IMR-90 (cell line): ENCODE data around the gene RPS24. TPM values are rescaled to one million over a fixed set of nuclear protein-coding genes. Genes with fewer than 3 reads are reported as not detected.

ENCODE experiments used
- ATAC-seq: fragments of 200-7000 bp; cut with Tn5 transposase; 2 replicates; pipeline ENCODE4 v1.9.1; 2020; ENCODE audit warnings: low read depth, mild to moderate bottlenecking, moderate library complexity
- BruUV-seq: library from RNA; stranded (reverse); fragments of 400-500 nt; replicated peaks from 2 replicates; lab custom pipeline; 2021; lab: Mats Ljungman, UMichigan
- CTCF ChIA-PET: fragments of 300-600 bp; formaldehyde crosslinking; extraction: SDS; loops from one replicate; lab custom pipeline; 2021; ENCODE audit warnings: antibody characterized with exemption; lab: Yijun Ruan, JAX
- POLR2A ChIA-PET: fragments of 300-600 bp; sonication (Branson Sonifier 250); formaldehyde crosslinking; loops from one replicate; lab custom pipeline; 2022; ENCODE audit warnings: antibody characterized with exemption; ENCODE audit not compliant: unreplicated experiment; lab: Charles Lee
- DNase-seq: peaks from one replicate; pipeline ENCODE4 v3.0.0; 2013
- H2AFZ ChIP-seq: replicated peaks from 2 replicates; pipeline ENCODE3; 2013; ENCODE audit warnings: low read length, mild to moderate bottlenecking; ENCODE audit not compliant: poor library complexity
- H2AK5ac ChIP-seq: 2 replicates; pipeline ENCODE4 v1.6.1; 2013; ENCODE audit warnings: low read depth, low read length, inconsistent platforms
- H2AK9ac ChIP-seq: replicated peaks from 2 replicates; pipeline ENCODE3; 2013; ENCODE audit warnings: mild to moderate bottlenecking, low read depth, low read length, moderate library complexity; ENCODE audit not compliant: poor library complexity
- H2BK120ac ChIP-seq: 2 replicates; pipeline ENCODE4 v1.6.1; 2013; ENCODE audit warnings: low read depth, low read length, inconsistent platforms
- H2BK15ac ChIP-seq: 3 replicates; pipeline ENCODE4 v1.6.1; 2013; ENCODE audit warnings: low read depth, low read length, inconsistent platforms
- H2BK20ac ChIP-seq: 2 replicates; pipeline ENCODE4 v1.6.1; 2013; ENCODE audit warnings: low read depth, mild to moderate bottlenecking, inconsistent platforms, low read length, moderate library complexity
- H2BK5ac ChIP-seq: 2 replicates; pipeline ENCODE4 v1.6.1; 2013; ENCODE audit warnings: mild to moderate bottlenecking, low read depth, low read length, inconsistent platforms; ENCODE audit not compliant: poor library complexity, severe bottlenecking
- H3K14ac ChIP-seq: replicated peaks from 2 replicates; pipeline ENCODE4 v1.6.1; 2013; ENCODE audit warnings: low read depth, low read length, inconsistent platforms
- H3K18ac ChIP-seq: 2 replicates; pipeline ENCODE4 v1.6.1; 2013; ENCODE audit warnings: low read depth, low read length, control low read depth
- H3K23ac ChIP-seq: 2 replicates; pipeline ENCODE4 v1.6.1; 2013; ENCODE audit warnings: low read depth, low read length, inconsistent platforms
- H3K27ac ChIP-seq: 2 replicates; pipeline ENCODE4 v1.5.1; 2013; ENCODE audit warnings: mild to moderate bottlenecking, control low read depth, low read length; ENCODE audit not compliant: insufficient read depth
- H3K27me3 ChIP-seq: 2 replicates; pipeline ENCODE4 v1.6.1; 2013; ENCODE audit warnings: low read length; ENCODE audit not compliant: control insufficient read depth, insufficient read depth
- H3K36me3 ChIP-seq: 2 replicates; pipeline ENCODE4 v1.6.1; 2013; ENCODE audit warnings: low read length, mixed read lengths; ENCODE audit not compliant: control insufficient read depth, insufficient read depth
- H3K4ac ChIP-seq: 2 replicates; pipeline ENCODE4 v1.6.1; 2013; ENCODE audit warnings: low read depth, low read length, inconsistent platforms
- H3K4me1 ChIP-seq: 2 replicates; pipeline ENCODE4 v1.6.1; 2013; ENCODE audit warnings: low read length, mixed read lengths; ENCODE audit not compliant: control insufficient read depth, insufficient read depth
- H3K4me2 ChIP-seq: 2 replicates; pipeline ENCODE4 v1.6.1; 2013; ENCODE audit warnings: low read depth, mild to moderate bottlenecking, control low read depth, low read length, moderate library complexity
- H3K4me3 ChIP-seq: 2 replicates; pipeline ENCODE4 v1.5.1; 2013; ENCODE audit warnings: low read depth, mild to moderate bottlenecking, control low read depth, low read length, moderate library complexity; ENCODE audit not compliant: insufficient read depth
- H3K56ac ChIP-seq: 2 replicates; pipeline ENCODE4 v1.6.1; 2013; ENCODE audit warnings: low read length, inconsistent platforms; ENCODE audit not compliant: insufficient read depth; ENCODE audit errors: extremely low read depth
- H3K79me1 ChIP-seq, 2 experiments: 2 replicates each; pipeline ENCODE4 v1.6.1; 2013; ENCODE audit warnings: low read length in 2 of 2, inconsistent platforms in 1 of 2, low read depth in 1 of 2
- H3K9ac ChIP-seq: 2 replicates; pipeline ENCODE4 v1.6.1; 2013; ENCODE audit warnings: low read depth, low read length, control low read depth
- H3K9me1 ChIP-seq: 2 replicates; pipeline ENCODE4 v1.6.1; 2013; ENCODE audit warnings: low read length, inconsistent platforms; ENCODE audit not compliant: insufficient read depth
- H3K9me3 ChIP-seq: 2 replicates; pipeline ENCODE4 v1.6.1; 2013; ENCODE audit warnings: low read length; ENCODE audit not compliant: control insufficient read depth, insufficient read depth
- H4K20me1 ChIP-seq: 2 replicates; pipeline ENCODE4 v1.6.1; 2013; ENCODE audit warnings: low read length, inconsistent platforms; ENCODE audit not compliant: insufficient read depth
- H4K5ac ChIP-seq: 2 replicates; pipeline ENCODE4 v1.6.1; 2013; ENCODE audit warnings: mild to moderate bottlenecking, low read depth, low read length, control low read depth
- H4K8ac ChIP-seq, 2 experiments: 2 replicates each; pipeline ENCODE4 v1.6.1; 2013; ENCODE audit warnings: low read depth in 2 of 2, low read length in 2 of 2, control low read depth in 1 of 2, inconsistent platforms in 1 of 2
- H4K91ac ChIP-seq: 2 replicates; pipeline ENCODE4 v1.6.1; 2013; ENCODE audit warnings: low read depth, low read length, inconsistent platforms; ENCODE audit not compliant: insufficient read depth
- CEBPB ChIP-seq: IDR thresholded peaks from 2 replicates; pipeline ENCODE4 v1.6.1; 2012; ENCODE audit warnings: low read depth, low read length, improper control_type of control experiment
- CHD1 ChIP-seq: IDR thresholded peaks from 2 replicates; pipeline ENCODE4 v1.6.1; 2012; ENCODE audit warnings: low read depth, low read length, improper control_type of control experiment
- CTCF ChIP-seq: conservative IDR thresholded peaks from 2 replicates; pipeline ENCODE4 v1.5.1; 2012; ENCODE audit warnings: mild to moderate bottlenecking, low read depth, low read length, improper control_type of control experiment
- ELK1 ChIP-seq: fragments of 150-350 bp; IDR thresholded peaks from 2 replicates; pipeline ENCODE4 v1.6.1; 2016; ENCODE audit warnings: low read depth, mild to moderate bottlenecking, low read length, moderate library complexity, borderline replicate concordance
- FOS ChIP-seq: fragments of 150-350 bp; IDR thresholded peaks from 2 replicates; pipeline ENCODE4 v1.6.1; 2016; ENCODE audit warnings: low read depth, low read length
- MAFK ChIP-seq: IDR thresholded peaks from 2 replicates; pipeline ENCODE4 v1.6.1; 2012; ENCODE audit warnings: low read depth, low read length, improper control_type of control experiment
- MAZ ChIP-seq: IDR thresholded peaks from 2 replicates; pipeline ENCODE4 v1.6.1; 2012; ENCODE audit warnings: low read depth, mild to moderate bottlenecking, low read length, improper control_type of control experiment, moderate library complexity, borderline replicate concordance
- MXI1 ChIP-seq: IDR thresholded peaks from 2 replicates; pipeline ENCODE4 v1.6.1; 2012; ENCODE audit warnings: low read depth, mild to moderate bottlenecking, low read length, moderate library complexity, borderline replicate concordance
- NFE2L2 ChIP-seq: fragments of 150-350 bp; IDR thresholded peaks from 2 replicates; pipeline ENCODE4 v1.6.1; 2016; ENCODE audit warnings: low read depth, mild to moderate bottlenecking, low read length
- POLR2A ChIP-seq: IDR thresholded peaks from 2 replicates; pipeline ENCODE4 v1.6.1; 2012; ENCODE audit warnings: mild to moderate bottlenecking, low read depth, low read length
- RAD21 ChIP-seq: IDR thresholded peaks from 2 replicates; pipeline ENCODE4 v1.6.1; 2012; ENCODE audit warnings: low read length, improper control_type of control experiment
- RCOR1 ChIP-seq: IDR thresholded peaks from 2 replicates; pipeline ENCODE4 v1.6.1; 2012; ENCODE audit warnings: mild to moderate bottlenecking, low read length, improper control_type of control experiment; ENCODE audit not compliant: insufficient replicate concordance
- RFX5 ChIP-seq: IDR thresholded peaks from 2 replicates; pipeline ENCODE4 v1.8.0; 2012; ENCODE audit warnings: low read depth, mild to moderate bottlenecking, low read length, moderate library complexity
- SMC3 ChIP-seq: fragments of 150-350 bp; IDR thresholded peaks from 2 replicates; pipeline ENCODE4 v1.6.1; 2016; ENCODE audit warnings: low read depth, mild to moderate bottlenecking, antibody characterized with exemption, low read length, moderate library complexity
- USF2 ChIP-seq: fragments of 150-350 bp; IDR thresholded peaks from 2 replicates; pipeline ENCODE4 v1.6.1; 2017; ENCODE audit warnings: mild to moderate bottlenecking, antibody characterized with exemption, low read length, low read depth
- WGBS, 2 experiments: methylation state at CpG; one replicate each; pipeline versions ENCODE4 v1.1.5 to v1.1.7; 2013; ENCODE audit warnings: missing lambda C conversion rate in 2 of 2; ENCODE audit not compliant: insufficient read length in 1 of 2; ENCODE audit errors: extremely low coverage in 2 of 2; 5-methylcytosine and 5-hydroxymethylcytosine counted together
- dilution Hi-C: fragments of 300-500 bp; cut with HindIII; formaldehyde crosslinking; loops from one replicate; pipeline ENCODE4 v1.14.3; 2018; ENCODE audit warnings: low sequenced_read_pairs; ENCODE audit not compliant: unreplicated experiment
- in situ Hi-C: fragments of 300-500 bp; cut with MboI; formaldehyde crosslinking; loops from 3 replicates; pipeline ENCODE4 v1.14.3; 2019; ENCODE audit warnings: low sequenced_read_pairs, inconsistent platforms, mixed read lengths
- intact Hi-C: fragments of 100-400 bp; cut with micrococcal nuclease; formaldehyde crosslinking; loops from 2 replicates; pipeline ENCODE4 v1.10.0; 2022
- polyA plus RNA-seq, 3 experiments: library from polyadenylated mRNA; depleted of rRNA; stranded (reverse); fragments of >200 nt; gene quantifications; 2 replicates each; pipeline ENCODE4 v1.2.3, GENCODE V29; 2012; ENCODE audit warnings: low replicate concordance in 1 of 3
- total RNA-seq: library from RNA; depleted of rRNA; stranded (reverse); fragments of >200 nt; gene quantifications from 2 replicates; pipeline ENCODE4 v1.2.3, GENCODE V29; 2012

Gene RPS24
- total and polyA plus RNA-seq, 2 of the 4 experiments (the other 2 are of a cell fraction): 1,664 to 4,721 TPM

DNA sequence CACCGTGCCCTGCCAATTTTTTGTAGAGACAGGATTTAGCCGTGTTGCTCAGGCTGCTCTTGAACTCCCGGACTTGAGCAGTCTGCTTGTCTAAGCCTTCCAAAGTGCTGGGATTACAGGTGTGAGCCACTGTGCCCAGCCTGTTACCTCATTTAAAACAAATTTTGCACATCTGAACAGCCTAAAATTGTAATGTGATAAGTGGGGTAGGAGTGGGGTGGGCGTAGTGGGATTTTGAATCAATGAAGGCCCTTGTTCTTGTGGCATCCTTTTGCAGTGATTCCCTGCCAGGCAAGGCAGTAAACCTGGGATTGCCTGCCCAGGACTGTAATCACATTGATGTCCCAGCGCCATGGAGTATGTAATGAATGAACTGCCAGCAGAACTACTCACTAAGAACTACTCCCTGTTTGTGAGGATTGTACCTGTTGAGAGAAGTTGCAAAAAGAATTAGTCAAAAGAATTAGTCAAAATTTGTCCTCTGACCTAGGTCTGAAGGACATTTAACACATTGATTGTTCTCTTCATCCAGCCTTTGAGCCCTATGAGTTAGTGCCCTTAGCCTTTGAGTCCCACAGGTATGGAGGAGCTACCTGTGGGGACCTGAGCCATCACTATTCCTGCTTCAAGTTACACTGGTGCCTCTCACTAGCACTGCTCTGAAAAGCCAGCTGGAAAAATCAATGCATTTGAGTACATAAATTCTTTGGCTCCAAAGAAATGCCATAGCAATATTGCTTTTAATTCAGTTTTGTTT is 5.3 kb downstream of the RPS24 start:
- peaks cover 6% of the 10 kb centered on the region for H3K4me1 ChIP-seq
- H3K4me2 ChIP-seq: no peak overlapping the region
- no peak for TF ChIP-seq RFX5
- TF ChIP-seq MXI1: no peak
- no peak for TF ChIP-seq MAZ
- TF ChIP-seq RAD21: no peak
- no peak for TF ChIP-seq NFE2L2
- no peak for TF ChIP-seq USF2
- no peak for TF ChIP-seq ELK1
- TF ChIP-seq CTCF: no peak
- TF ChIP-seq CHD1: no peak
- no peak for TF ChIP-seq SMC3
- no peak for TF ChIP-seq CEBPB
- TF ChIP-seq POLR2A: no peak
- no peak for TF ChIP-seq RCOR1
- no peak for TF ChIP-seq FOS
- TF ChIP-seq MAFK: no peak

More for the DNA sequence above, 5.3 kb downstream of the RPS24 start:
- peaks cover 91% of the 10 kb centered on the region for H4K20me1 ChIP-seq
- ChIA-PET CTCF (interaction anchor here (1.0 kb wide), 1 partner anchor 10 kb away, joined by 3 read pairs; the partner anchor contains the start of gene POLR3A), POLR2A (no interaction called here)
- H3K27me3 ChIP-seq: no peaks in the 10 kb centered on the region
- H2BK15ac ChIP-seq: no peak overlapping the region
- H4K91ac ChIP-seq: no peak overlapping the region
- dilution Hi-C loops: no loop called here
- H3K9me1 ChIP-seq: peaks cover 31% of the 10 kb centered on the region
- WGBS, 2 experiments: 100% methylated on average over 2 of the region's 5 CpGs; no CpG with 5 or more reads in 1 of the 2 experiments
- H3K27ac ChIP-seq: no peak overlapping the region
- H2BK120ac ChIP-seq: no peak overlapping the region
- H2BK5ac ChIP-seq: no peak overlapping the region
- peaks cover 63% of the 10 kb centered on the region for H3K36me3 ChIP-seq
- no peak overlapping the region for H3K18ac ChIP-seq
- H2AFZ ChIP-seq: no peak overlapping the region
- H3K9ac ChIP-seq: no peak overlapping the region
- no peak for ATAC-seq
- H2BK20ac ChIP-seq: no peak overlapping the region
- no peak overlapping the region for H4K5ac ChIP-seq
- no peak overlapping the region for H4K8ac ChIP-seq
- no peak overlapping the region for H2AK9ac ChIP-seq
- H3K56ac ChIP-seq: no peak overlapping the region
- no peak overlapping the region for H3K14ac ChIP-seq
- no TSS peak for BruUV-seq
- H3K23ac ChIP-seq: no peak overlapping the region
- H3K9me3 ChIP-seq: no peaks in the 10 kb centered on the region
- H3K4ac ChIP-seq: no peak overlapping the region
- DNase-seq: no peak
- no peak overlapping the region for H3K4me3 ChIP-seq
- no peak overlapping the region for H2AK5ac ChIP-seq
- intact Hi-C loops: no loop called here
- H3K79me1 ChIP-seq: peaks cover 40 to 90% of the 10 kb centered on the region in 2 experiments
- in situ Hi-C loops: no loop called here
